Activated CD4-positive, alpha-beta T cell treated with anti-CD3 and anti-CD28 coated beads, Interleukin-2, amount 50 U/mL, for 24 hours (primary cell): ENCODE results near the gene CCAR1.
"Not testable (repeated sequence)": the region's sequence is repeated elsewhere in the genome, so short reads cannot be mapped to it uniquely, and the experiment has no call there.

ENCODE experiments used
- DNase-seq, 2 donors: peaks; one replicate each; pipeline ENCODE4 v3.0.0-alpha.2; 2020; ENCODE audit warnings: low read depth in 1 of 2, low spot score in 1 of 2

CCAR1 gene, protein sequence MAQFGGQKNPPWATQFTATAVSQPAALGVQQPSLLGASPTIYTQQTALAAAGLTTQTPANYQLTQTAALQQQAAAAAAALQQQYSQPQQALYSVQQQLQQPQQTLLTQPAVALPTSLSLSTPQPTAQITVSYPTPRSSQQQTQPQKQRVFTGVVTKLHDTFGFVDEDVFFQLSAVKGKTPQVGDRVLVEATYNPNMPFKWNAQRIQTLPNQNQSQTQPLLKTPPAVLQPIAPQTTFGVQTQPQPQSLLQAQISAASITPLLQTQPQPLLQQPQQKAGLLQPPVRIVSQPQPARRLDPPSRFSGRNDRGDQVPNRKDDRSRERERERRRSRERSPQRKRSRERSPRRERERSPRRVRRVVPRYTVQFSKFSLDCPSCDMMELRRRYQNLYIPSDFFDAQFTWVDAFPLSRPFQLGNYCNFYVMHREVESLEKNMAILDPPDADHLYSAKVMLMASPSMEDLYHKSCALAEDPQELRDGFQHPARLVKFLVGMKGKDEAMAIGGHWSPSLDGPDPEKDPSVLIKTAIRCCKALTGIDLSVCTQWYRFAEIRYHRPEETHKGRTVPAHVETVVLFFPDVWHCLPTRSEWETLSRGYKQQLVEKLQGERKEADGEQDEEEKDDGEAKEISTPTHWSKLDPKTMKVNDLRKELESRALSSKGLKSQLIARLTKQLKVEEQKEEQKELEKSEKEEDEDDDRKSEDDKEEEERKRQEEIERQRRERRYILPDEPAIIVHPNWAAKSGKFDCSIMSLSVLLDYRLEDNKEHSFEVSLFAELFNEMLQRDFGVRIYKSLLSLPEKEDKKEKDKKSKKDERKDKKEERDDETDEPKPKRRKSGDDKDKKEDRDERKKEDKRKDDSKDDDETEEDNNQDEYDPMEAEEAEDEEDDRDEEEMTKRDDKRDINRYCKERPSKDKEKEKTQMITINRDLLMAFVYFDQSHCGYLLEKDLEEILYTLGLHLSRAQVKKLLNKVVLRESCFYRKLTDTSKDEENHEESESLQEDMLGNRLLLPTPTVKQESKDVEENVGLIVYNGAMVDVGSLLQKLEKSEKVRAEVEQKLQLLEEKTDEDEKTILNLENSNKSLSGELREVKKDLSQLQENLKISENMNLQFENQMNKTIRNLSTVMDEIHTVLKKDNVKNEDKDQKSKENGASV

GRCh38 chr10:68720793-68721672 is at the start of gene CCAR1:
TSS of gene CCAR1 (plus strand) at chr10:68721239. CDS start at chr10:68722505, 1,266 bp downstream.
- peak; percentile 89 to 96 for DNase-seq

- DNase-seq, result no peak
Observed at GRCh38 chr10:68684413-68684812, 36.6 kb upstream of the CCAR1 start.

DNA sequence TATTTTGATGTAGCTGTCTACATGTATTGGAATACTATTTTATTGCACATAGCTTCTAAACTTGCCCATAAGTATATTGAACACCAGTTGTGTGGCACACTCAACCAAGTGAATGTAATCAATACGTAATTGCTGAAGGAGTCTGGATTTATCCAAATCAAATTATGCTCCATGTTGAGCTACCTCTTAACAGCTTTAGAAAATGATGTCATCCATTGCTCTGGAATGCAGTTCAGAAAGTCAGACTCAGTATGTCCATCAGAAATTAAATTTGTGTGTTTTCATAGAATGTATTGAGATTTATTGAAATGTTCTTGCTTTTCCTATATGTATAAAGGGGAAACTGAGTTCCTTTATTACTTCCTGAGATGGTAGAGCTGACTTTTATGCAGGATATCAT is 25.0 kb upstream of the CCAR1 start:
- DNase-seq, result no peak

DNA sequence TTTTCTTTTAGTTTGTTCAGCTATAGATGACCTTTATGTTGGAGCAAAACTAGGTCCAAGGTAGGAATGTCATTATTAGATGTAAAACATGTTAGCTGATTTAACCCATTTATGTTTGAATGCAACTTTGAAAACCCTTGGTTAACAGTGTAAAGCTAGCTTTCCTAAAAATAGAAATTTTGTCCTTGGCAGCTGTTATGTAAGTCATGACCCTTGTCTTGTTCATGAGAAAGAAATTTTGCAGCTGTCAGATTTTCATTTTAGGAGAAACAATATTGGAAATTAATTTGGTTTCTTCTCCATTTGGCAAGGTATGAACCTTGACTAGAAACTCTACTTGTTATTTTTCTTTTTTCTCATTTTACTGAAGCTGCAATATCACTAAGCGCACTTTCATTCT is 23.9 kb upstream of the CCAR1 start:
- no peak for DNase-seq

DNA sequence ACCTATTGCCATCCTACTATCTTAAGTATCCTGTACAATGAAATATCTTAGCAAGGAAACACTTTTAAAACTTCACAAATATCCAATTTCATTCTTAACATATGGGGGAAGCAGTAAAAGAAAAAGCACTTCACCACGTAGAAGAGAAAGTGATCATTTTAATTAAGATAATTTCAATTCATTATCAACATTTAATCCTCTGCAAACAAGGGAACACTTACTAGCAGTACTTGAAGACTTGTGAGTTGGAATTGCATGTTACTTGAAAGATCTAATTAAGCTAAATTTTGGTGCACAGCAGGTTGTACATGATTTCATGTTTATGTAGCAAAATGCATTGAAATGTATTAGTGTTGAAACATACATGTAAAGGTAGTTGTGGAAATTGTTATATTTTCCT is 20.8 kb upstream of the CCAR1 start:
- DNase-seq, result no peak

DNA sequence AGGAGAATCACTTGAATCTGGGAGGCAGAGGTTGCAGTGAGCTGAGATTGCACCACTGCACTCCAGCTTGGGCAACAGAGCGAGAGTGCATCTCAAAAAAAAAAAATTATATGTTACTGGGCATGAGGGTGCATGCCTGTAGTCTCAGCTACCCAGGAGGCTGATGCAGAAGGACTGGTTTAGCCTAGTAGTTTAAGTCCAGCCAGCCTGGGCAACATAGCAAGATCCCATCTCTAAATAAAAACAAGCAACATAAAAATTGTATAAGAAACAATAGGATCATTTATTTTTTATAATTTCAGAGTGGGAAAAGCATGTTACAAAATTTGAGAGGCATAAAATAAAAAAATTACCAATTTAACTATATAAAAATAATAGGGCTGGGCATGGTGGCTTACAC is 15.5 kb upstream of the CCAR1 start:
- no peak for DNase-seq

GRCh38 chr10:68708987-68709386 is 12.1 kb upstream of the CCAR1 start:
- DNase-seq, result not testable (repeated sequence)

- DNase-seq, result not testable (repeated sequence)
Observed at GRCh38 chr10:68713065-68713464, 8.0 kb upstream of the CCAR1 start.

GRCh38 chr10:68717435-68717834 is 3.6 kb upstream of the CCAR1 start:
- DNase-seq, result no peak

GRCh38 chr10:68721673-68722335 is 765 bp downstream of the CCAR1 start:
- no peak for DNase-seq

DNA sequence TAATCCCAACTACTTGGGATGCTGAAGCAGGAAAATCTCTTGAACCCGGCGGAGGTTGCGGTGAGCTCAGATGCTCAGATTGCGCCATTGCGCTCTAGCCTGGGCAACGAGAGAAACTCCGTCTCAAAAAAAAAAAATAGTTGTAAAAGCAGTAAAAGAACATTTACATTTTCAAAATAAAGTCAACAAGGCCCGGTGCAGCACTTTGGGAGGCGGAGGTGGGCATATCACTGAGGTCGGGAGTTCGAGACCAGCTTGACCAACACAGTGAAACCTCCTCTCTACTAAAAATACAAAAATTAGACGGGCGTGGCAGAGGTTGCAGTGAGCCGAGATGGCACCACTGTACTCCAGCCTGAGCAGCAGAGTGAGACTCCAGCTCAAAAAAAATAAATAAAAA is 4.0 kb downstream of the CCAR1 start:
- DNase-seq, result no peak

GRCh38 chr10:68727146-68727545 is 6.1 kb downstream of the CCAR1 start:
- no peak for DNase-seq

DNA sequence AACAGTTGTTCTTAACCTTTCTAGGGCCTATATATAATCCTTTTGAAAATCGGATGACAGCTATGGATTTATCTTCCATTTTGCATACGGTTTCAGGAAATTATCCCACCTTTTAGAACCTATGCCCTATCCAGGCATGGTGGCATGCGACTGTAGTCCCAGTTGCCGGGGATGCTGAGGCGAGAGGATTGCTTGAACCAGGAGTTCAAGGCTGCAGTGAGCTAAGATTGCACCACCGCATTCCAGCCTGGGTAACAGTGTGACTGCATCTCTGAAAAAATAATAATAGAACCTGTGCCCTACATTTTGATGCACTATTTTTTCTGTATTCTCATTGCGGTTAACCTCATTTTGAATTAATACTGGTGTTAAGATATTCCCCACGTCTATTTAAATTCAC is 11.6 kb downstream of the CCAR1 start:
- no peak for DNase-seq

DNA sequence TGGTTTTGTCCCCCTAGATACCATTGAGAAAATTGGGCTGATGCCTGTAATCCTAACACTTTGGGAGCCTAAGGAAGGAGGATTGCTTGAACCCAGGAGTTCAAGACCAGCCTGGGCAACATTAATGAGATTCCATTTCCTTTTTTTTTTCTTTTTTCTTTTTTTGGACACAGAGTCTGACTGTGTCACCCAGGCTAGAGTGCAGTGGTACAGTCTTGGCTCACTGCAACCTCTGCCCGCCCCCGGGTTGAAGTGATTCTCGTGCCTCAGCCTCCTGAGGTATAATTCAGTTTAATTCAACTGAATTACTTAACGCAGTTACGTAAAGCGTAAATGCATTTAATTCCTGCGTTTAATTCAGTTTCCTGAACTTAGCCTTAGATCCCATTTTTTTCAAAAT is 13.3 kb downstream of the CCAR1 start:
- no peak for DNase-seq

- DNase-seq, result no peak
Observed at GRCh38 chr10:68735119-68735518, 14.1 kb downstream of the CCAR1 start.

DNA sequence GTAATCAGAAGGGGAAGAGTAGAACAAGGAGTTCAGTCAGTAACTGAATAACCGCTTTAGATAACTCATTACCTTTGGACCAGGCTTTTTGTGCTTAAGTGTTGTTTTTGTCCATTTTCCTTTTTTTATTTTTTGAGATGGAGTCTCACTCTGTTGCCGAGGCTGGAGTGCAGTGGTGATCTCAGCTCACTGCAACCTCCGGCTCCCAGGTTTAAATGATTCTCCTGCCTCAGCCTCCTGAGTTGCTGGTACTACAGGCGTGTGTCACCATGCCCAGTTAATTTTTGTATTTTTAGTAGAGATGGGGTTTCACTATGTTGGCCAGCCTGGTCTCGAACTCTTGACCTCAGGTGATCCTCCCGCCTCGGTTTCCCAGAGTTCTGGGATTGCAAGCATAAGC is 14.7 kb downstream of the CCAR1 start:
- DNase-seq, result not testable (repeated sequence)

DNA sequence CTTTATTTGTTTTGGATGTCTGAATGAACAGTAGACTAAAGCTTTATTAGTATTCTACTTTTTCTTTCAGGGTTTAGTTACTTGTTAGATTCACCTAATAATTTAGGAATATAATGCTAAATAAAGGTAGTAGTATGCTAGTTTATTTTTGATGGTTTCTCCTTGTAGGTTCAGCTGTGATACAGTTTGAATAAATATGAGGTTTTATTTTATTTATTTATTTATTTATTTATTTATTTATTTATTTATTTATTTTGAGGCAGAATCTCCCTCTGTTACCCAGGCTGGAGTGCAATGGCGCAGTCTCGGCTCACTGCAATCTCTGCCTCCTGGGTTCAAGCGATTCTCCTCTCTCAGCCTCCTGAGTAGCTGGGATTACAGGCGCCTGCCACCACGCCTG is 19.6 kb downstream of the CCAR1 start:
- DNase-seq, result not testable (repeated sequence)

DNA sequence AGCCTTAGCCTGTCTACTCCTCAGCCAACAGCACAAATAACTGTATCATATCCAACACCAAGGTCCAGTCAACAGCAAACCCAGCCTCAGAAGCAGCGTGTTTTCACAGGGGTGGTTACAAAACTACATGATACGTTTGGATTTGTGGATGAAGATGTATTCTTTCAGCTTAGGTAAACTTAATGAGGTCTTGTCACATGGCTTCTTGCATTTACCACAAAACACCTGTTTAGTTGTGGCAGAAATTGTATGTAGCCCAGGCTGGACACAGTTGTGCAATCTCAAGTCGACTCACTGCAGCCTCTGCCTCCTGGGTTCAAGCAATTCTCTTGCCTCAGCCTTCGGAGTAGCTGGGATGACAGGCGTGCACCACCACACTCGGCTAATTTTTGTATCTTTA is 21.4 kb downstream of the CCAR1 start:
- DNase-seq, result no peak

GRCh38 chr10:68752711-68753350 is 31.8 kb downstream of the CCAR1 start:
- no peak for DNase-seq

DNA sequence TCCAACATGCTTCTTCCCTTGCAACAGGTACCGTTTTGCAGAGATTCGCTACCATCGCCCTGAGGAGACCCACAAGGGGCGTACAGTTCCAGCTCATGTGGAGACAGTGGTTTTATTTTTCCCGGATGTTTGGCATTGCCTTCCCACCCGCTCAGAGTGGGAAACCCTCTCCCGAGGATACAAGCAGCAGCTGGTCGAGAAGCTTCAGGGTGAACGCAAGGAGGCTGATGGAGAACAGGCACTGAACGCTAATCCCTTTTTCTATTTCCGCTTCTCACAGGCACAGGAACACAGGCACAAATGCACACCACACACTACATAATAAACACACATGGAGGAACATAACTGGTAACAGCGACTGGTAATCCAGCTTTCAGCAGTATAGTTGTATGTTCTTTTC is 35.2 kb downstream of the CCAR1 start:
- DNase-seq, result no peak
